ENCODE measurements around the gene TSPY8.
"Not testable (repeated sequence)": the region's sequence is repeated elsewhere in the genome, so short reads cannot be mapped to it uniquely, and the experiment has no call there.

TSPY8 gene, protein sequence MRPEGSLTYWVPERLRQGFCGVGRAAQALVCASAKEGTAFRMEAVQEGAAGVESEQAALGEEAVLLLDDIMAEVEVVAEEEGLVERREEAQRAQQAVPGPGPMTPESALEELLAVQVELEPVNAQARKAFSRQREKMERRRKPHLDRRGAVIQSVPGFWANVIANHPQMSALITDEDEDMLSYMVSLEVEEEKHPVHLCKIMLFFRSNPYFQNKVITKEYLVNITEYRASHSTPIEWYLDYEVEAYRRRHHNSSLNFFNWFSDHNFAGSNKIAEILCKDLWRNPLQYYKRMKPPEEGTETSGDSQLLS

DNA sequence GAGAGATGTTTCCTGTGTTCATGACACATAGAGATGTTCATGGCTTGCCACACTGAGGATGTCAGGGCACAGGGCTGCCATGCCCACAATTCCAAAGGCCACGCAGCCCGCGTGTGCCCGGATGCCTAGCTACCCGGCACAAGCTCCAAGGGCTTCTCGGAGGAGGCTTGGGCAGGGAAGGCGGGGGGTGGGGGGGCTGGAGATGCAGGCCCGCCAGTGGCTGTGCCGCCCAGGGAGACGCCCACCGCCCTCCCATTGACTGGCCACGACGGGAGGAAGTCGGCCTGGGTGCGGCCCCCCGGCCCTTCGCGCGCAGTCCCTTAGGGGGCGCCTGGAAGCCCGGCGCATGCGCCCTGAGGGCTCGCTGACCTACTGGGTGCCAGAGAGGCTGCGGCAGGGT, at the start of gene TSPY8:
TSPY8 (plus strand) TSS at position 301 of the 400 bp plus-strand sequence; CDS start at position 347, 46 bp downstream.
- H3K4me1 ChIP-seq; H3K27ac ChIP-seq; H3K79me2 ChIP-seq; H3K4me2 ChIP-seq (ENCODE audit: low read length); H2AFZ ChIP-seq; H3K9me3 ChIP-seq (ENCODE audit: control insufficient read depth, low read length); H3K36me3 ChIP-seq (ENCODE audit: control insufficient read depth, insufficient read depth, low read length); H3K9ac ChIP-seq; H3K4me3 ChIP-seq (ENCODE audit: low read depth, low read length); H3K27me3 ChIP-seq (ENCODE audit: control insufficient read depth, insufficient read depth, low read length): not testable (repeated sequence)

DNA sequence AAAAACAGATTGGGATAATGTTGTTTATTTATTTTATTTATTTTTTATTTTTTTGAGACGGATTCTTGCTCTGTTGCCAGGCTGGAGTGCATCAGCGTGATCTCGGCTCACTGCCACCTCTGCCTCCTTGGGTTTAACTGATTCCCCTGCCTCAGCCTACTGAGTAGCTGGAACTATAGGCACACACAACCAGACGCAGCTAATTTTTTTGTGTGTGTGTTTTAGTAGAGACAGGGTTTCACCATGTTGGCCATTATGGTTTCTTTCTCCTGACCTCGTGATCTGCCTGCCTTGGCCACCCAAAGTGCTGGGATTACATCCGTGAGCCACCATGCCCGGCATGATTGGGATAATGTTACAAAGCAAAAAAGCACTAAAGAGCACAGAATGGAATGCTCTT, 36.6 kb upstream of the TSPY8 start:
- no peaks in the 10 kb centered on the region for H3K36me3 ChIP-seq (ENCODE audit: control insufficient read depth, insufficient read depth, low read length)

DNA sequence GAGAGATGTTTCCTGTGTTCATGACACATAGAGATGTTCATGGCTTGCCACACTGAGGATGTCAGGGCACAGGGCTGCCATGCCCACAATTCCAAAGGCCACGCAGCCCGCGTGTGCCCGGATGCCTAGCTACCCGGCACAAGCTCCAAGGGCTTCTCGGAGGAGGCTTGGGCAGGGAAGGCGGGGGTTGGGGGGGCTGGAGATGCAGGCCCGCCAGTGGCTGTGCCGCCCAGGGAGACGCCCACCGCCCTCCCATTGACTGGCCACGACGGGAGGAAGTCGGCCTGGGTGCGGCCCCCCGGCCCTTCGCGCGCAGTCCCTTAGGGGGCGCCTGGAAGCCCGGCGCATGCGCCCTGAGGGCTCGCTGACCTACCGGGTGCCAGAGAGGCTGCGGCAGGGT, 20.4 kb upstream of the TSPY8 start, which contains the start of gene TSPY4:
TSPY4 (plus strand) TSS at position 301 of the 400 bp plus-strand sequence; CDS start at position 347, 46 bp downstream.
- H3K4me2 ChIP-seq (ENCODE audit: low read length); H3K9me3 ChIP-seq (ENCODE audit: control insufficient read depth, low read length); H3K79me2 ChIP-seq; H2AFZ ChIP-seq; H3K27ac ChIP-seq; H3K27me3 ChIP-seq (ENCODE audit: control insufficient read depth, insufficient read depth, low read length); H3K36me3 ChIP-seq (ENCODE audit: control insufficient read depth, insufficient read depth, low read length); H3K9ac ChIP-seq; H3K4me1 ChIP-seq; H3K4me3 ChIP-seq (ENCODE audit: low read depth, low read length): not testable (repeated sequence)

More for the DNA sequence above, 36.6 kb upstream of the TSPY8 start:
- Histone ChIP-seq H2AFZ (no peak overlapping the region), H3K9ac (no peak overlapping the region), H3K9me3 (ENCODE audit: control insufficient read depth, low read length) (no peaks in the 10 kb centered on the region), H3K27me3 (ENCODE audit: control insufficient read depth, insufficient read depth, low read length) (no peaks in the 10 kb centered on the region), H3K4me3 (ENCODE audit: low read depth, low read length) (no peak overlapping the region), H3K79me2 (no peaks in the 10 kb centered on the region), H3K4me1 (no peaks in the 10 kb centered on the region), H3K27ac (no peak overlapping the region), H3K4me2 (ENCODE audit: low read length) (no peak overlapping the region)
- TF ChIP-seq, protein P1, sequence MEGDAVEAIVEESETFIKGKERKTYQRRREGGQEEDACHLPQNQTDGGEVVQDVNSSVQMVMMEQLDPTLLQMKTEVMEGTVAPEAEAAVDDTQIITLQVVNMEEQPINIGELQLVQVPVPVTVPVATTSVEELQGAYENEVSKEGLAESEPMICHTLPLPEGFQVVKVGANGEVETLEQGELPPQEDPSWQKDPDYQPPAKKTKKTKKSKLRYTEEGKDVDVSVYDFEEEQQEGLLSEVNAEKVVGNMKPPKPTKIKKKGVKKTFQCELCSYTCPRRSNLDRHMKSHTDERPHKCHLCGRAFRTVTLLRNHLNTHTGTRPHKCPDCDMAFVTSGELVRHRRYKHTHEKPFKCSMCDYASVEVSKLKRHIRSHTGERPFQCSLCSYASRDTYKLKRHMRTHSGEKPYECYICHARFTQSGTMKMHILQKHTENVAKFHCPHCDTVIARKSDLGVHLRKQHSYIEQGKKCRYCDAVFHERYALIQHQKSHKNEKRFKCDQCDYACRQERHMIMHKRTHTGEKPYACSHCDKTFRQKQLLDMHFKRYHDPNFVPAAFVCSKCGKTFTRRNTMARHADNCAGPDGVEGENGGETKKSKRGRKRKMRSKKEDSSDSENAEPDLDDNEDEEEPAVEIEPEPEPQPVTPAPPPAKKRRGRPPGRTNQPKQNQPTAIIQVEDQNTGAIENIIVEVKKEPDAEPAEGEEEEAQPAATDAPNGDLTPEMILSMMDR (IDR thresholded peaks at IDR 0.05): no peak

DNA sequence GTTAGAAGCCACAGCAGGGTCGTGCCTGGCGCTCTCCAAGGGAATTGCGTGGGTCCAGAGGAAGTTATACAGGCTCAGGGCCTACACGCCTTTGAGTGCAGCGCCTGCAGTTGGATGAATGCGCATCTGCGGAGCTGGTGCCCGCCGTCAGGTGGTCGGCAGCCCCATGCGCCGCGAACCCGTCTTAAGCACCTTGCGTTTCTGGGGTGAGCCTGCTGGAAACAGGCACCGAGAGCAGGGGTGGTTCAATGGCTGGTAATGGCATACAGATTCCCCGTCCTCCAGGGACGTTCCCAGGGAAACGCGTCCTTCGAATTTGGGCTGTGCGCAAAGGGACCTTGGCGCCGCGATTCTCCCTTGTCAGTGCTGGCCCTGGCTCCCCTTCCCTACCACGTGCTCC, 38.9 kb downstream of the TSPY8 start:
- H3K36me3 ChIP-seq (ENCODE audit: control insufficient read depth, insufficient read depth, low read length); H3K4me2 ChIP-seq (ENCODE audit: low read length); H3K9ac ChIP-seq; H3K27me3 ChIP-seq (ENCODE audit: control insufficient read depth, insufficient read depth, low read length); H3K4me1 ChIP-seq; H3K79me2 ChIP-seq; H3K4me3 ChIP-seq (ENCODE audit: low read depth, low read length); H3K27ac ChIP-seq; H3K9me3 ChIP-seq (ENCODE audit: control insufficient read depth, low read length); H2AFZ ChIP-seq: not testable (repeated sequence)

DNA sequence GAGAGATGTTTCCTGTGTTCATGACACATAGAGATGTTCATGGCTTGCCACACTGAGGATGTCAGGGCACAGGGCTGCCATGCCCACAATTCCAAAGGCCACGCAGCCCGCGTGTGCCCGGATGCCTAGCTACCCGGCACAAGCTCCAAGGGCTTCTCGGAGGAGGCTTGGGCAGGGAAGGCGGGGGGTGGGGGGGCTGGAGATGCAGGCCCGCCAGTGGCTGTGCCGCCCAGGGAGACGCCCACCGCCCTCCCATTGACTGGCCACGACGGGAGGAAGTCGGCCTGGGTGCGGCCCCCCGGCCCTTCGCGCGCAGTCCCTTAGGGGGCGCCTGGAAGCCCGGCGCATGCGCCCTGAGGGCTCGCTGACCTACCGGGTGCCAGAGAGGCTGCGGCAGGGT, 40.5 kb downstream of the TSPY8 start, which contains the start of gene TSPY3:
TSPY3 (plus strand) TSS at position 301 of the 400 bp plus-strand sequence; CDS start at position 347, 46 bp downstream.
- not testable (repeated sequence) for H2AFZ ChIP-seq; H3K4me2 ChIP-seq (ENCODE audit: low read length); H3K9ac ChIP-seq; H3K4me3 ChIP-seq (ENCODE audit: low read depth, low read length); H3K36me3 ChIP-seq (ENCODE audit: control insufficient read depth, insufficient read depth, low read length); H3K79me2 ChIP-seq; H3K9me3 ChIP-seq (ENCODE audit: control insufficient read depth, low read length); H3K27ac ChIP-seq; H3K27me3 ChIP-seq (ENCODE audit: control insufficient read depth, insufficient read depth, low read length); H3K4me1 ChIP-seq

All from parathyroid adenoma (tissue), 2 donors.